HCT116 (cell line): ENCODE results near the gene ARHGEF19. TPM values are rescaled to one million over a fixed set of nuclear protein-coding genes. Genes with fewer than 3 reads are reported as not detected.

Experiments used
- ATAC-seq: fragments of 200-7000 bp; cut with Tn5 transposase; 2 replicates; pipeline ENCODE4 v1.9.1; 2020; ENCODE audit warnings: mild to moderate bottlenecking, moderate library complexity
- BruUV-seq: library from RNA; stranded (reverse); fragments of 400-500 nt; replicated peaks from 2 replicates; lab custom pipeline; 2021; lab: Mats Ljungman, UMichigan
- CTCF ChIA-PET: fragments of 300-600 bp; sonication (Branson Sonifier 250); formaldehyde crosslinking; loops from one replicate; lab custom pipeline; 2021; ENCODE audit warnings: antibody characterized with exemption; lab: Charles Lee
- POLR2A ChIA-PET: fragments of 300-600, 350-600 bp; sonication (Branson Sonifier 250); formaldehyde crosslinking; loops from one replicate; lab custom pipeline; 2021; ENCODE audit warnings: antibody characterized with exemption; lab: Charles Lee
- RAD21 ChIA-PET, 2 experiments: fragments of 300-600 bp; sonication (Branson Sonifier 250); formaldehyde crosslinking; loops; one replicate each; lab custom pipeline; 2023; ENCODE audit warnings: low total read pairs in 2 of 2; ENCODE audit not compliant: uncharacterized antibody in 2 of 2, unreplicated experiment in 2 of 2, low non-redundant PET in 1 of 2; lab: Charles Lee
- DNase-seq: peaks from one replicate; pipeline ENCODE4 v3.0.0-alpha.2; 2010; ENCODE audit warnings: low read depth, low spot score
- H2AFZ ChIP-seq: fragments of 200-600 bp; shearing (Covaris generic), sonication (generic); 2 replicates; pipeline ENCODE4 v1.6.1; 2017; ENCODE audit warnings: low read depth, mixed run types, mixed read lengths, antibody characterized with exemption, low read length; ENCODE audit not compliant: poor library complexity, severe bottlenecking
- H3K27ac ChIP-seq: 2 replicates; pipeline ENCODE4 v1.5.1; 2012; ENCODE audit warnings: low read depth, low read length
- H3K27me3 ChIP-seq: fragments of 200-600 bp; sonication (generic); 2 replicates; pipeline ENCODE4 v1.6.1; 2016; ENCODE audit warnings: mixed run types, low read length, mixed read lengths; ENCODE audit not compliant: insufficient read depth
- H3K36me3 ChIP-seq, 2 experiments: fragments of 200-500 bp in 1 of 2; fragments of 200-600 bp in 1 of 2; sonication (Bioruptor generic) in 1 of 2; sonication (generic) in 1 of 2; 2 replicates each; pipeline versions ENCODE4 v1.5.1 to v1.6.1; 2014 to 2016; ENCODE audit warnings: low read length in 2 of 2, inconsistent platforms in 1 of 2, mixed read lengths in 1 of 2, mixed run types in 1 of 2; ENCODE audit not compliant: insufficient read depth in 2 of 2, control insufficient read depth in 1 of 2
- H3K4me1 ChIP-seq, 2 experiments: fragments of 200-600 bp in 1 of 2; sonication (generic) in 1 of 2; 2 replicates each; pipeline versions ENCODE4 v1.5.1 to v1.6.1; 2012 to 2017; ENCODE audit warnings: low read length in 2 of 2, inconsistent platforms in 1 of 2, mild to moderate bottlenecking in 1 of 2, mixed read lengths in 1 of 2, mixed run types in 1 of 2, moderate library complexity in 1 of 2; ENCODE audit not compliant: insufficient read depth in 2 of 2, control insufficient read depth in 1 of 2
- H3K4me2 ChIP-seq: fragments of 200-600 bp; sonication (generic); 2 replicates; pipeline ENCODE4 v1.6.1; 2017; ENCODE audit warnings: mixed run types, low read length, mixed read lengths
- H3K4me3 ChIP-seq, 2 experiments: fragments of 200-600 bp in 1 of 2; sonication (generic) in 1 of 2; replicated peaks in 1 of 2; 2 replicates each; pipeline ENCODE4 v1.5.1; 2011 to 2016; ENCODE audit warnings: low read length in 2 of 2, control low read depth in 1 of 2, low read depth in 1 of 2, mild to moderate bottlenecking in 1 of 2, mixed read lengths in 1 of 2, mixed run types in 1 of 2
- H3K79me2 ChIP-seq: fragments of 200-600 bp; sonication (generic); 2 replicates; pipeline ENCODE4 v1.6.1; 2017; ENCODE audit warnings: mild to moderate bottlenecking, mixed run types, low read length, moderate library complexity, mixed read lengths; ENCODE audit not compliant: insufficient read depth
- H3K9ac ChIP-seq: fragments of 200-600 bp; sonication (generic); 2 replicates; pipeline ENCODE4 v1.6.1; 2016; ENCODE audit warnings: low read length, mixed read lengths
- H3K9me2 ChIP-seq: fragments of 200-600 bp; sonication (generic), shearing (Covaris generic); 2 replicates; pipeline ENCODE4 v1.6.1; 2017; ENCODE audit warnings: mixed run types, mild to moderate bottlenecking, moderate library complexity; ENCODE audit not compliant: insufficient read depth
- H3K9me3 ChIP-seq, 2 experiments: fragments of 200-500 bp in 1 of 2; fragments of 200-600 bp in 1 of 2; sonication (Bioruptor generic) in 1 of 2; sonication (generic) in 1 of 2; 2 replicates each; pipeline ENCODE4 v1.6.1; 2014 to 2017; ENCODE audit warnings: low read length in 2 of 2, mixed read lengths in 2 of 2, inconsistent platforms in 1 of 2, low read depth in 1 of 2, mild to moderate bottlenecking in 1 of 2, mixed run types in 1 of 2, moderate library complexity in 1 of 2; ENCODE audit not compliant: control insufficient read depth in 1 of 2, insufficient read depth in 1 of 2
- H4K20me1 ChIP-seq: fragments of 200-600 bp; sonication (generic), shearing (Covaris generic); 2 replicates; pipeline ENCODE4 v1.6.1; 2017; ENCODE audit warnings: mixed run types, mild to moderate bottlenecking, moderate library complexity; ENCODE audit not compliant: insufficient read depth
- ELF1 ChIP-seq: IDR thresholded peaks from 2 replicates; pipeline ENCODE4 v1.6.1; 2012; ENCODE audit warnings: low read depth, borderline replicate concordance
- EZH2phosphoT487 ChIP-seq: fragments of 200-600 bp; IDR thresholded peaks from 2 replicates; pipeline ENCODE4 v1.6.1; 2018; ENCODE audit warnings: antibody characterized with exemption, borderline replicate concordance
- POLR2A ChIP-seq: IDR thresholded peaks from 2 replicates; pipeline ENCODE4 v1.7.0; 2011; ENCODE audit warnings: borderline replicate concordance; ENCODE audit not compliant: insufficient read depth, insufficient read length; ENCODE audit errors: extremely low read depth
- POLR2AphosphoS5 ChIP-seq: IDR thresholded peaks from 2 replicates; pipeline ENCODE4 v1.6.1; 2011; ENCODE audit warnings: mild to moderate bottlenecking, low read depth, low read length, moderate library complexity
- RAD21 ChIP-seq: IDR thresholded peaks from 2 replicates; pipeline ENCODE4 v1.6.1; 2012; ENCODE audit warnings: low read depth, mild to moderate bottlenecking
- SIN3A ChIP-seq: IDR thresholded peaks from 2 replicates; pipeline ENCODE4 v1.6.1; 2012; ENCODE audit warnings: low read depth
- TCF7L2 ChIP-seq: IDR thresholded peaks from 2 replicates; pipeline ENCODE4 v1.7.0; 2011; ENCODE audit warnings: borderline replicate concordance, inconsistent platforms; ENCODE audit not compliant: insufficient read depth, insufficient read length; ENCODE audit errors: extremely low read depth
- YY1 ChIP-seq: IDR thresholded peaks from 2 replicates; pipeline ENCODE4 v1.6.1; 2011; ENCODE audit warnings: low read length, low read depth, moderate library complexity, mild to moderate bottlenecking; ENCODE audit not compliant: insufficient replicate concordance; ENCODE audit errors: extremely low read depth
- ZFX ChIP-seq: fragments of 450-650 bp; IDR thresholded peaks from 2 replicates; pipeline ENCODE4 v1.6.1; 2017
- ZNF274 ChIP-seq: fragments of 200-500 bp; sonication (Bioruptor generic); IDR thresholded peaks from 2 replicates; pipeline ENCODE4 v1.6.1; 2014; ENCODE audit warnings: mild to moderate bottlenecking, low read depth, low read length, inconsistent platforms
- intact Hi-C: fragments of 100-400 bp; cut with micrococcal nuclease; formaldehyde crosslinking; loops from 2 replicates; pipeline ENCODE4 v1.10.0; 2022
- total RNA-seq: library from RNA; stranded (reverse); gene quantifications from one replicate; pipeline ENCODE4 v1.2.1, GENCODE V29; 2021; ENCODE audit not compliant: unreplicated experiment
- TF ChIP-seq, protein P1 (sequence below): IDR thresholded peaks from 2 replicates; pipeline ENCODE4 v1.6.1; 2011; ENCODE audit warnings: mild to moderate bottlenecking, low read length, moderate library complexity; ENCODE audit not compliant: insufficient replicate concordance; ENCODE audit errors: extremely low read depth

Gene ARHGEF19
- total RNA-seq, 1 experiment from 2014 or later = 59.7 TPM

DNA sequence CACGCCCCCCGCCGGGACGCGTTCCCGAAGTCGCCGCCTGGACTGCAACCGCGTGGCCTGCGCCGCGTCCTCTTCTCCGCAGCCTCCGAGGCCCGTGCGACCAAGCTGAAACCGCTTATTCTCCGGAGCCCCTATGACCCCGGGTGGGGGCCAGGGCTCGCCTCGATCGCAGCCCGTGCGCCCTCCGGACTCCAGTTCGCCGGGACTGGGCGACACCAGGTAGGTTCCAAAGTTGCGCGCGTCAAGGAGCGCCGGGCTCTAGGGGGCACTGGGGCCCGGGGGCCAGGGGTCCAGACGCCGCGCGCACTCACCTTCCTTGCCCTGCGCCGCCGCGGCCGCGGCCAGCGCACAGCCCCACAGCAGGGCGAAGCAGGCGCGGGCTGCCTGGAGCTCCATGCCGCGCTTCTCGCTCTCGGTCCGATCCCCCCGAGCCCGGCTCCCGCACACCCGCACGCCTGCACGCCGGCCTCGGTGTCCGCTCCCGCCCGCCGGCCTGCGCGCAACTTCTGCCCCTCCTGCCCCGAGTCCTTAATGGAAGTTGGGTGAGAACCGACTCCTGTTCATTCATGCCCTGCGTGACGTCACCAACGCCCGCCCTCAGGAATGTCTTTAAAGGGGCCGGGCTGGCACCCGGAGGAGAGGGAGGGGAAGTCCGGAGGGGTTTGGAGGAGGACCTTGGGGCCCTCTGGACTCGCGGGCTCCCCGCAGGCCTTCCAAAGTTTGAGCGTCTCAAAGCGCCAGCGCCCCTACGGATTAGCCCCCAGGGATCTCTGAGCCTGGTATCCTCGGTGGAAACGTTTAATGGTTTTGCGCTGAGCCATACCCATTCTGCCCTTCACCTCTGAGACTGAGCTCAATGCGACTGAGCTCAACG is 56.7 kb downstream of the ARHGEF19 start, which contains the start of gene EPHA2:
TSS of gene EPHA2 (minus strand) at position 533 of the 874 bp plus-strand sequence. CDS start at position 396, 137 bp downstream.
- H3K27me3 ChIP-seq = no peaks in the 10 kb centered on the region
- peaks cover 0 to 31% of the 10 kb centered on the region in 2 experiments; a peak in 1 of 4 replicates for H3K36me3 ChIP-seq
- H3K27ac ChIP-seq = peak within 1 kb of the TSS; percentile 96
- BruUV-seq = no TSS peak
- no peak within 1 kb of the TSS for H2AFZ ChIP-seq
- intact Hi-C loops = loop anchor here (1.0 kb wide), 1 partner anchor 10 kb away; no protein-coding TSS in a partner anchor
- peaks cover 20% of the 10 kb centered on the region; the same call in 1 of the 2 replicates for H4K20me1 ChIP-seq
- H3K9me3 ChIP-seq = no peaks in the 10 kb centered on the region
- RAD21 ChIA-PET = interaction anchor here (0.8 to 1.5 kb wide), 5 partner anchors 10 to 74 kb away, joined by 3 to 5 read pairs (median 3); no protein-coding TSS in a partner anchor
- H3K4me3 ChIP-seq = peak within 1 kb of the TSS; percentile 75 to 93
- peaks cover 57% of the 10 kb centered on the region for H3K79me2 ChIP-seq
- CTCF ChIA-PET = interaction anchor here (1.1 to 1.8 kb wide), 5 partner anchors 11 to 77 kb away, joined by 3 to 11 read pairs (median 5); no protein-coding TSS in a partner anchor
- peak; percentile 87 for DNase-seq
- no peaks in the 10 kb centered on the region for H3K9me2 ChIP-seq
- H3K4me2 ChIP-seq = peak within 1 kb of the TSS; percentile 72
- H3K4me1 ChIP-seq = peaks cover 72 to 83% of the 10 kb centered on the region in 2 experiments
- peak; percentile 69 for ATAC-seq
- POLR2A ChIA-PET = interaction anchor here (0.8 to 3.5 kb wide), 14 partner anchors 8 to 77 kb away, joined by 3 to 59 read pairs (median 6); no protein-coding TSS in a partner anchor
- TF ChIP-seq ZFX (peak; percentile 61; the same call in 1 of the 2 replicates), EZH2phosphoT487 (no peak), RAD21 (no peak), SIN3A (no peak), ZNF274 (no peak), POLR2AphosphoS5 (peak; percentile 99), ELF1 (no peak), POLR2A (peak; percentile 96), YY1 (peak; percentile 78), TCF7L2 (peak; percentile 71)
- TF ChIP-seq, protein P1, sequence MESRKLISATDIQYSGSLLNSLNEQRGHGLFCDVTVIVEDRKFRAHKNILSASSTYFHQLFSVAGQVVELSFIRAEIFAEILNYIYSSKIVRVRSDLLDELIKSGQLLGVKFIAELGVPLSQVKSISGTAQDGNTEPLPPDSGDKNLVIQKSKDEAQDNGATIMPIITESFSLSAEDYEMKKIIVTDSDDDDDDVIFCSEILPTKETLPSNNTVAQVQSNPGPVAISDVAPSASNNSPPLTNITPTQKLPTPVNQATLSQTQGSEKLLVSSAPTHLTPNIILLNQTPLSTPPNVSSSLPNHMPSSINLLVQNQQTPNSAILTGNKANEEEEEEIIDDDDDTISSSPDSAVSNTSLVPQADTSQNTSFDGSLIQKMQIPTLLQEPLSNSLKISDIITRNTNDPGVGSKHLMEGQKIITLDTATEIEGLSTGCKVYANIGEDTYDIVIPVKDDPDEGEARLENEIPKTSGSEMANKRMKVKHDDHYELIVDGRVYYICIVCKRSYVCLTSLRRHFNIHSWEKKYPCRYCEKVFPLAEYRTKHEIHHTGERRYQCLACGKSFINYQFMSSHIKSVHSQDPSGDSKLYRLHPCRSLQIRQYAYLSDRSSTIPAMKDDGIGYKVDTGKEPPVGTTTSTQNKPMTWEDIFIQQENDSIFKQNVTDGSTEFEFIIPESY = no peak
- peak within 1 kb of the TSS; percentile 99 for H3K9ac ChIP-seq
